Mesothelial cell of epicardium (in vitro differentiated cells): ENCODE results near the gene SLC4A7. TPM values are rescaled to one million over a fixed set of nuclear protein-coding genes. Genes with fewer than 3 reads are reported as not detected.
"Not testable (repeated sequence)": the region's sequence is repeated elsewhere in the genome, so short reads cannot be mapped to it uniquely, and the experiment has no call there.

Experiments used
- DNase-seq, 2 experiments: peaks; one replicate each; pipeline ENCODE4 v3.0.0; 2021; ENCODE audit warnings: low spot score in 2 of 2; ENCODE audit not compliant: unreplicated experiment in 2 of 2
- H3K27ac Mint-ChIP-seq: 2 replicates; pipeline ENCODE4 v1.8.0; 2021; ENCODE audit warnings: mixed read lengths
- H3K27me3 Mint-ChIP-seq: 2 replicates; pipeline ENCODE4 v1.8.0; 2021; ENCODE audit warnings: low read depth, mixed read lengths
- H3K36me3 Mint-ChIP-seq: 2 replicates; pipeline ENCODE4 v1.8.0; 2021; ENCODE audit warnings: mixed read lengths
- H3K4me1 Mint-ChIP-seq: 2 replicates; pipeline ENCODE4 v1.8.0; 2021; ENCODE audit warnings: mixed read lengths
- H3K4me3 Mint-ChIP-seq: 2 replicates; pipeline ENCODE4 v1.8.0; 2021; ENCODE audit warnings: mild to moderate bottlenecking, moderate library complexity, mixed read lengths
- H3K9me3 Mint-ChIP-seq: 2 replicates; pipeline ENCODE4 v1.8.0; 2021; ENCODE audit warnings: mixed read lengths
- CTCF ChIP-seq: fragments of 200-600 bp; sonication (generic); IDR thresholded peaks from one replicate; pipeline ENCODE4 v1.5.0; 2021; ENCODE audit warnings: antibody characterized with exemption; ENCODE audit not compliant: unreplicated experiment
- total RNA-seq: library from RNA; stranded (reverse); gene quantifications from 3 replicates; pipeline ENCODE4 v1.2.1, GENCODE V29; 2021

SLC4A7 gene
- total RNA-seq, result 43.3 to 48.2 TPM (median 46.3 TPM) in 3 replicates

DNA sequence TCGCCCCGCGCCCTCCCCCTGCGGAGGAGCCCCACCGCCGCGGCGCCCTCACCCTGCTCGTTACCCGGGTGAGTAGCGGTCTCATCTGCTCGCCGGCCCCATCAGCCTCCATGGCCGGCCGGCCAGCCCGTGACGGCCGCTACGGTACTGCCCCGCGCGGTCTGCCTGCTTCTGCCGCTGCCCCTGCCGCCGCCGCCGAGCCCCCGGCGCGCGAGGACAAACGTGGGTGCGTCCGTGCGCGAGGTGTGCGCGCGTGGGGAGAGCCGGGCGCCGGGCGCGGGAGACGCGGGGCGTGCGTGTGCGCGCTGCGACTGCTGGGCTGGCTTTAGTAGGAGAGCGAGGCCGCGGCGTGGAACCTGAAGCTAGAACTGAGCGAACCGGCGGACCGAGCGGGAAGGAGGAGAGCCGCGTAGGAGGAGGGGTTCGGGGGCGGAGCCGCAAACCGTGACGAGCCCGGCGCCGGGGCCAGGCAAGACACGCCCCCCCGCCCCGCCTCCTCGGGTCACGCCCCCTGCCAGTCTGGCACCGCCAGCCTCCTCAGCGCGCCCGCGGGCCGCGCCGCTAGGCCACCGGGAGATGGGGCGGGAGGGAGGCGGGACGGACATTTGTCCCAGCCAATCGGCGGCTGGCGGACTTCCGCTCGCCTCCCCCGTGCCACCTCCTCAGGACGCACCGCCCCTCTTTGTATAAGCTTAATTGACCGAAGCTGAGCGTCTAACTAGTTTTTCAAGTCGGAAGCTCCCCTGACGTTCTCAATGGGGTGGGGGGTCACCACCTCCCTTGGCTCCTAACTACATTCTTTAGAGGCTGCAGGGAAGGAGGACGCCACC, at the start of gene SLC4A7:
SLC4A7 (minus strand) TSS at position 370 of the 830 bp plus-strand sequence; CDS start at position 112, 258 bp downstream.
- Mint-ChIP-seq H3K27ac (peak within 1 kb of the TSS; percentile 99), H3K27me3 (no peaks in the 10 kb centered on the region)
- no peak for TF ChIP-seq CTCF

GRCh38 chr3:27533261-27533607, 49.0 kb upstream of the SLC4A7 start:
- Mint-ChIP-seq H3K27me3 (no peaks in the 10 kb centered on the region), H3K36me3 (no peaks in the 10 kb centered on the region), H3K4me3 (no peak overlapping the region), H3K4me1 (peaks cover 27% of the 10 kb centered on the region), H3K27ac (peak overlapping the region; percentile 36), H3K9me3 (no peaks in the 10 kb centered on the region)
- TF ChIP-seq CTCF, result no peak
- DNase-seq, result no peak

More for the DNA sequence above, at the start of gene SLC4A7:
- peak; percentile 97 to 99 for DNase-seq
- Mint-ChIP-seq H3K9me3 (no peaks in the 10 kb centered on the region), H3K4me3 (peak within 1 kb of the TSS; percentile 100), H3K4me1 (peaks cover 21% of the 10 kb centered on the region), H3K36me3 (no peaks in the 10 kb centered on the region)

DNA sequence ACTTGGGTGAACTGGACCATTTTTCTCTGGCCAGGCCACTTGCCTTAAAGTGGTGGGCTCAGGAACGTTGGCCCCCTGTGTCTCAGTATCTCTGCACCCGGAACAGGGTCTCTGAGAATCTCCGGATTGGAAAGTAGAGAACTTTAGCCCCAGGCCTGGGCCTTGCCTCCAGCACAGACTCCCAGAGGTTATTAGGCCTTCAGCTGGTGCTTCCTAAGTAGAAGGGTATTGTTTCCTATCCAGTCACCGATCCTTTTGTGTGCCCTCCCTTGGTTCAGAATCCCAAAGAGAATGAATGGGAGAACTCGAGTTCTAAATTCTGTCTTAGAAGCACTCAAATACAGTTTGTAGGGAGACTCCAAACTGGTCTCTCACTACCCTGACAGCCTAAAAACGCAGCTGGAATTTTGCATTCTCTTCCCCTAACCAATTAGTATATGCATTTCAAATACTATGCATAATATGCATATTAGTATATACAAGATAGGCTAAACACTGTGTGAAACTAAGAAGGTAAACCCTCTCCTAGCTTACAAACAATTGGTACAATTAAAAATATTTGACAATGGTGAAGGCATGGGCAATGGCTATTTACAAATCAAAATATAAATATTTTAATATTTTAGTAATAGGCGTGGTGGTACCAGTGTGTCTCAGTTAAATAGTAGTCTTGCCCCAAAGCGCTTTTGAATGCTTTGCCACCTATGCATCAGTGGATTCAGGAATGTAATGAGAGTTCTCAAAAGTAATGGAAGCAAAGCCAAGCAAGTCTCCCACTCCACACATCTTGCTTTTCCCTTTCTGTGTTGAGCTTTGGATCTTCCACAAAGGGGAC, 48.5 kb upstream of the SLC4A7 start:
- no peaks in the 10 kb centered on the region for H3K36me3 Mint-ChIP-seq
- DNase-seq, result no peak
- no peaks in the 10 kb centered on the region for H3K27me3 Mint-ChIP-seq
- no peaks in the 10 kb centered on the region for H3K9me3 Mint-ChIP-seq
- peak overlapping the region; percentile 36 for H3K27ac Mint-ChIP-seq
- no peak for TF ChIP-seq CTCF
- no peak overlapping the region for H3K4me3 Mint-ChIP-seq
- peaks cover 27% of the 10 kb centered on the region for H3K4me1 Mint-ChIP-seq

DNA sequence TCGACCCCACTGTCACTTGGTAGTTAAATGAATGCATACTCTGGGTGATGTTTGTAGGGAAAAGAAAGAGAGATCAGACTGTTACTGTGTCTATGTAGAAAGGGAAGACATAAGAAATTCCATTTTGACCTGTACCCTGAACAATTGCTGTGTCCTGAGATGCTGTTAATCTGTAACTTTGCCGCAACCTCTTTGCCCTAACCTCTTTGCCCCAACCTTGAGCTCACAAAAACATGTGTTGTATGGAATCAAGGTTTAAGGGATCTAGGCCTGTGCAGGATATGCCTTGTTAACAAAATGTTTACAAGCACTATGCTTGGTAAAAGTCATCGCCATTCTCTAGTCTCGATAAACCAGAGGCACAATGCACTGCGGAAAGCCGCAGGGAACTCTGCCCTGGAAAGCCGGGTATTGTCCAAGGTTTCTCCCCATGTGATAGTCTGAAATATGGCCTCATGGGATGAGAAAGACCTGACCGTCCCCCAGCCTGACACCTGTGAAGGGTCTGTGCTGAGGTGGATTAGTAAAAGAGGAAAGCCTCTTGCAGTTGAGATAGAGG, 47.1 kb upstream of the SLC4A7 start:
- H3K4me1 Mint-ChIP-seq, result peaks cover 27% of the 10 kb centered on the region
- not testable (repeated sequence) for H3K27me3 Mint-ChIP-seq, H3K9me3 Mint-ChIP-seq, H3K4me3 Mint-ChIP-seq, H3K36me3 Mint-ChIP-seq, DNase-seq, H3K27ac Mint-ChIP-seq

DNA sequence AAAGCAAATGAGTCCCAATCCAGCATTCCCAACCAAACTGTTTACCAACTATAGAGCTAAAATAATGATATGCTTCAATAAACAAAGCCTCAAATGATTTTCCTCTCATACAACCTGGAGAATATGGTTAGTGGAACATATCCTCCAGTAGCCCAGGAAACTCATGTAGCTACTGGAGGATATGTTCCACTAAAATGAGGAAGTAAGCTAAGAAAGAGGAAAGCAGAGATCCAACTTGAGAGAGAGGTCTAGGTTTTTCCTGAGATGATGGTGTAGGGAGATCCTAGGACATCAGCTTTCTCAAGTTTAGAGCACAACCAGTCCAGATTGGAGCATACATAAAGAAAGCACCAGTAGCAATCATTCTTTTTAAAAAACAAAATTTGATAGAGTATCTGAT, 44.6 kb upstream of the SLC4A7 start:
- H3K27me3 Mint-ChIP-seq, result no peaks in the 10 kb centered on the region
- no peaks in the 10 kb centered on the region for H3K36me3 Mint-ChIP-seq
- no peaks in the 10 kb centered on the region for H3K9me3 Mint-ChIP-seq
- peaks cover 25% of the 10 kb centered on the region for H3K4me1 Mint-ChIP-seq
- no peak for DNase-seq
- no peak overlapping the region for H3K27ac Mint-ChIP-seq
- TF ChIP-seq CTCF, result no peak
- no peak overlapping the region for H3K4me3 Mint-ChIP-seq
